NOMO-1 treated with DMSO at 0.1 percent for 48 hours (cell line): ENCODE data around the gene KRTAP1-3.
"Not testable (repeated sequence)": the region's sequence is repeated elsewhere in the genome, so short reads cannot be mapped to it uniquely, and the experiment has no call there.

Source experiments
- DNase-seq: peaks from one replicate; lab custom pipeline; 2025; ENCODE audit not compliant: unreplicated experiment; lab: John Stamatoyannopoulos, UW

KRTAP1-3 gene

GRCh38 chr17:41054556-41054955, 19.9 kb upstream of the KRTAP1-3 start:
- DNase-seq = not testable (repeated sequence)

DNA sequence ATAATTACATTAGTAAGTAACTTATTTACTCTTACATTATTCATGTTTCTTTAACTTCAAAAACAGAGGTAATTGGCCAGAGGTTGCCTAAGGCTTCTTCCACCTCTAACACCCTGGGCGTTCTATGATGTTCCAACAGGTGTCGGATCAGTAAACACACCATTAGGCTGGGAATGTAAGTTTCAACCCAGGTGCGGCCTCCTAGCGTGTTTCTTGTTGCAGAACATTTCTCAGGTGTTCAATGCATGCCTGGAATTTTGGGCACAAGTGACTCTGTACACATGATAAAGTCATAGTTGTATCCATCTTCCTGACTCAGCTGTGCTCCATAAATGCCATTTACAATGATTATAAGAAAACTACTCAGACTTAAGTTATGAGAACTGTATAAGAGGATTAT, 19.4 kb upstream of the KRTAP1-3 start:
- DNase-seq = no peak

- no peak for DNase-seq
These were observed 17.9 kb upstream of the KRTAP1-3 start for GRCh38 chr17:41052566-41052965.

GRCh38 chr17:41049110-41049509, 14.4 kb upstream of the KRTAP1-3 start:
- DNase-seq = no peak

GRCh38 chr17:41048441-41048840, 13.8 kb upstream of the KRTAP1-3 start:
- DNase-seq = no peak

- not testable (repeated sequence) for DNase-seq
These were observed 12.2 kb upstream of the KRTAP1-3 start, which contains the start of gene KRTAP2-1 for GRCh38 chr17:41046735-41047465. KRTAP2-1 (minus strand) TSS chr17:41047316; CDS start chr17:41047267, 49 bp downstream.

- no peak for DNase-seq
These were observed 8.3 kb upstream of the KRTAP1-3 start for GRCh38 chr17:41042953-41043352.

- not testable (repeated sequence) for DNase-seq
These were observed 6.3 kb upstream of the KRTAP1-3 start, which contains the start of gene KRTAP1-1 for GRCh38 chr17:41040783-41041571. KRTAP1-1 (minus strand) TSS chr17:41041450; CDS start chr17:41041397, 53 bp downstream.

DNA sequence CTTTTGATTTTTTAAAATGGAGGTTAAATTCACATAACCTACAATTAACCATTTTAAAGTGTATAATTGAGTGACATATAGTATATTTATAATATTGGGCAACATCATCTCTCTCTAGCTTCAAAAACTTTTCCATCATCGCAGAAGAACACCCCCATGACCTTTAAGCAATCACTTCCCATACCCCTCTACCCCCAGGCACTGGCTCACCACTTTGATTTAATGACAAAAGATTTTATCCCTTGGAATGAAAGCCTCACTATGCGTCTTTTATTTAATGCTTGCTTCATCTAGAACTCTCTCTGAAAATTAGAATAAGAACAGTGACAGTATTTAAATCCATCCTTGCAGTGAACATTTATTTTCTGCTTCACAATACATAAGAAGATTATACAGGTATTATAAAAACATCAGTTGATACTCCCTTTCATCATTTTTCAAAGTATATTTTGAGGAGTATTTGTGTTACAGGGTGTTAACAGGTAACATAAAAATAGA, 3.2 kb upstream of the KRTAP1-3 start:
- no peak for DNase-seq

DNA sequence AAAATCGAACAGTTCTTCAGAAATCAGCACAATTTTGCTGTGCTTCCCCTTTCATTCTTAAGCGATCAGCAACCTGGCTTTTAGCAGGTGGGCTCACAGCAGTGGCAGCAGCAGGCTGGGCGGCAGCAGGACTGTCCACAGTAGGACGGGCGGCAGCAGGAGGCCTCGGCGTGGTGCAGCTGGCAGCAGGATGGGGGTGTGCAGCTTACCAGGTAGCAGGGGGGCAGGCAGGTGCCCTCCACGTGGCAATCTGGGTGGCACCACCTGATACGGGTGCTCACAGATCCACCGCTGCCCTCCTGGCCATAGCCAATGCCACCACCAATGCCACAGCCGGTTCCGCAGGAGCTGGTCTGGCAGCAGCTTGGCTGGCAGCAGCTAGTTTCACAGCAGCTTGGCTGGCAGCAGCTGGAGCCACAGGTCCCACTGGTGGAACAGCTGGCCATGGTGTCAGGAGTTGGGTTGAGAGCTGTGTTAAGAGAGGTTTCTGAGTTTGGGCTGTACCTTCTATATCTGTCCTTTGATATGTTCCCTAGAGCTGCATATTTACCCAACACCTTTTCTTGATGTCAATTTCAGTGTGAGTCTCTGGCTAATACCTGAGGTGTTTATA, 4.9 kb downstream of the KRTAP1-3 start, which contains the start of gene KRTAP1-4:
Gene KRTAP1-4 (minus strand): TSS at position 563 of the 613 bp plus-strand sequence. CDS start 117 bp downstream, at position 446.
- DNase-seq = no peak

DNA sequence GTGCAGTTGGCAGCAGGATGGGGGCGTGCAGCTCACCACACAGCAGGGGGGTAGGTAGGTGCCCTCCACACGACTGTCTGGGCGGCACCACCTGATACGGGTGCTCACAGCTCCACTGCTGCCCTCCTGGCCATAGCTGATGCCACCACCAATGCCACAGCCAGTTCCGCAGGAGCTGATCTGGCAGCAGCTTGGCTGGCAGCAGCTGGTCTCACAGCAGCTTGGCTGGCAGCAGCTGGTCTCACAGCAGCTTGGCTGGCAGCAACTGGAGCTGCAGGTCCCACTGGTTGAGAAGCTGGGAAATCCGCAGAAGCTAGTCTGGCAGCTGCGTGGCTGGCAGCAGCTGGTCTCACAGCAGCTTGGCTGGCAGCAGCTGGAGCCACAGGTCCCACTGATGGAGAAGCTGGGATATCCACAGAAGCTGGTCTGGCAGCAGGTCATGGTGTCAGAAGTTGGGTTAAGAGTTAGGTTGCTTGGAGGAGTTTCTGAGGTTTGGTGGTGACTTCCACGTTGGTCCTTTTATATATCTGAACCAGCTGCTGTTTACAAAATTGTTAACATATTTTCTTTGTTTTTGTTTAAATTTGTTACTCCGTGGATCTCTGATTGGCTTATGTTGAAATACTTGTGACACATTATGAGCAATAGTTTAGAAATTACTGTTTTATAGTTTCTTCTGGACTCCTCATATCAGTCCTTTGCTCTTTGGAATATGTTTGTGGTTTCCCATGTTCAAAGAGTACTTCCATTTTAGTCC, 7.8 kb downstream of the KRTAP1-3 start, which contains the start of gene KRTAP1-5:
Gene KRTAP1-5 (minus strand): TSS at position 494 of the 757 bp plus-strand sequence. CDS start 53 bp downstream, at position 441.
- no peak for DNase-seq

- DNase-seq = no peak
These were observed 10.0 kb downstream of the KRTAP1-3 start for GRCh38 chr17:41024697-41025096.

- no peak for DNase-seq
These were observed 14.3 kb downstream of the KRTAP1-3 start for GRCh38 chr17:41020336-41020735.

DNA sequence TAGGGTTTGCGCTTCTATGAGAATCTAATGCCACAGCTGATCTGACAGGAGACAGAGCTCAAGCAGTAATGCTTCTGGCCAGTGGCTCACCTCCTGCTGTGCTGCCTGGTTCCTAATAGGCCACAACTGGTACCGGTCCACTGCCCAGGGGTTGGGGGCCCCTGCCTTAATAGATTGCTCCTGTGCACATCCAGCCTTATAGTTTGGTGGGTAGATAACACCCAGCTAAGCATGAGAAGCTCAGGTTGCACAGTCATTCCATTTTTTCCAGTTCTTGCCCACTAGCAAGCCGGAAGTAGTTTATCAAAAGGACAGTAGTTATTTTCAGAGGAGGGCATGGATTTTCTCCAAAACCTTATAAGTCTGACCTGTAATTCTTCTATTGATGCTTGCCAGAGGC, 15.3 kb downstream of the KRTAP1-3 start:
- no peak for DNase-seq

- no peak for DNase-seq
These were observed 16.1 kb downstream of the KRTAP1-3 start for GRCh38 chr17:41018541-41018940.

GRCh38 chr17:41016578-41017215, 18.0 kb downstream of the KRTAP1-3 start:
- DNase-seq = no peak

GRCh38 chr17:41015454-41015853, 19.2 kb downstream of the KRTAP1-3 start:
- no peak for DNase-seq

DNA sequence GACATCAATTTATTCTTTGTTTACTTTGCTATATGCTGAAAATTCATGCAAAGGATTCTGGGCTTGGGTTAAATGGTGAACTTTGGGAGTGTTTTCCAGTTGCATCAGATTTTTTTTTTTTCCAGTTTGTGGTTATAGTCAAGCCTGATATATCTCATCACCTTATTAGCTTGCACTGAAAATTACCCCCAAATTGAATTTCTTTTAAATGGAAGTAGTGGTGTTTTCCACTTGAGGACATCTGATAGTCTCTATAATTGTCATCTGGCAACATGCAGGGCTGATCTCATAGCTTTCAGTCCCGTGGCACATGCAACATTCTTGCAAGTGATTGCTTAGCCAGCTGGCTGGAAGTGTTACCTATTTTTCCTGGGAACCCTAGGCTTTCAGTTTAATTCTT, 21.1 kb downstream of the KRTAP1-3 start:
- DNase-seq = no peak

DNA sequence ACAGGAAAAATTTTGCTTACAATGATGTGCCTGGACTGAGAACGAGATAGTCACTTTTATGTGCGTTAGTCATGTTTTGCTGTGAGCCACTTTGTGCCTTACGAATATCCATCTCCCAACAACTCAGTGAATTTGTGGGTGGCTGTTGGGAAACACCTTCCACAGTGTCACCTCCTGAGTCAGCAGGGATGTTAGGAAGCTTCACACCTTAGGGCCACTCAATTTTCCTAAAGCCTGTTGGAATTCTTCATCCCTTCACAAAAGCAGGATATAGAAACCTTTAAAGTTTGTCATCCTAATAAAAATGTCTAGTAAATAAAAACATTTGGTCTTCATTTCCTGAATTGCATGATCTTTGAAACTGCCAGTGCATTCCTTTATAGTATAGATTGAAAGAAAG, 21.5 kb downstream of the KRTAP1-3 start:
- no peak for DNase-seq
